Endothelial cell of umbilical vein (primary cell): ENCODE data around the gene PLCD3.

Source experiments
- CTCF ChIP-seq, 2 donors: IDR thresholded peaks; 1 replicate in 1 of 2; 2 replicates in 1 of 2; pipeline ENCODE4 v1.5.1; 2011; ENCODE audit warnings: low read length in 2 of 2, mild to moderate bottlenecking in 2 of 2, moderate library complexity in 2 of 2, control low read depth in 1 of 2, inconsistent platforms in 1 of 2, low read depth in 1 of 2; ENCODE audit not compliant: insufficient read depth in 1 of 2; ENCODE audit errors: extremely low read depth in 1 of 2
- EZH2 ChIP-seq: IDR thresholded peaks from 2 replicates; pipeline ENCODE4 v1.6.1; 2012; ENCODE audit warnings: borderline replicate concordance, low read depth, mild to moderate bottlenecking, moderate library complexity, low read length, inconsistent platforms; ENCODE audit not compliant: severe bottlenecking
- GATA2 ChIP-seq: IDR thresholded peaks from 2 replicates; pipeline ENCODE4 v1.7.0; 2011; ENCODE audit warnings: low read depth, mild to moderate bottlenecking, moderate library complexity, mixed read lengths, low read length; ENCODE audit not compliant: insufficient read length, insufficient read depth
- MYC ChIP-seq: IDR thresholded peaks from one replicate; pipeline ENCODE4 v1.6.1; 2011; ENCODE audit warnings: mild to moderate bottlenecking, low read depth, low read length
- POLR2A ChIP-seq: IDR thresholded peaks from 2 replicates; pipeline ENCODE4 v1.6.1; 2012; ENCODE audit warnings: low read depth, mild to moderate bottlenecking, control low read depth, low read length

GRCh38 chr17:45101546-45101882 lies 30.8 kb downstream of the PLCD3 start:
- TF ChIP-seq CTCF (IDR thresholded peaks at IDR 0.05; ENCODE audit: extremely low read depth in 1 of 2, insufficient read depth in 1 of 2, low read depth in 1 of 2, low read length in 2 of 2) (no peak), POLR2A (no peak), EZH2 (no peak), MYC (no peak), GATA2 (no peak)
